ENCODE measurements around the gene MYO1B. TPM values are rescaled to one million over a fixed set of nuclear protein-coding genes. Genes with fewer than 3 reads are reported as not detected.

Gene MYO1B
- polyA plus RNA-seq, 1 donor from 2014 or later = 72.2 TPM

GRCh38 chr2:191463790-191464189 is 218.6 kb downstream of the MYO1B start:
- TF ChIP-seq REST (IDR thresholded peaks at IDR 0.05; ENCODE audit: borderline replicate concordance) = no peak
- TF ChIP-seq SMC3 (conservative IDR thresholded peaks at IDR 0.05; ENCODE audit: poor library complexity) = no peak
- no peak for TF ChIP-seq TAF1 (IDR thresholded peaks at IDR 0.05; ENCODE audit: low read depth)
- no peak overlapping the region for H3K4me3 ChIP-seq (ENCODE audit: low read length)
- no peaks in the 10 kb centered on the region for H3K79me2 ChIP-seq (replicated peaks; ENCODE audit: insufficient read depth, low read length)
- H3K27ac ChIP-seq (ENCODE audit: low read length) = no peak overlapping the region
- H3K9me3 ChIP-seq (ENCODE audit: low read length) = no peaks in the 10 kb centered on the region
- no peak overlapping the region for H2AFZ ChIP-seq (ENCODE audit: low read depth, low read length)
- no peaks in the 10 kb centered on the region for H3F3A ChIP-seq (ENCODE audit: insufficient read depth, low read length, poor library complexity, severe bottlenecking)
- no peak overlapping the region for H3K4me2 ChIP-seq (ENCODE audit: low read length)
- H3K9ac ChIP-seq (ENCODE audit: low read length) = no peak overlapping the region
- H3K9me2 ChIP-seq (ENCODE audit: insufficient read depth, low read length) = no peaks in the 10 kb centered on the region
- H3K36me3 ChIP-seq (ENCODE audit: insufficient read depth, low read length) = no peaks in the 10 kb centered on the region
- H4K20me1 ChIP-seq (ENCODE audit: insufficient read depth) = no peaks in the 10 kb centered on the region
- no peaks in the 10 kb centered on the region for H3K27me3 ChIP-seq (ENCODE audit: insufficient read depth, low read depth, low read length)

DNA sequence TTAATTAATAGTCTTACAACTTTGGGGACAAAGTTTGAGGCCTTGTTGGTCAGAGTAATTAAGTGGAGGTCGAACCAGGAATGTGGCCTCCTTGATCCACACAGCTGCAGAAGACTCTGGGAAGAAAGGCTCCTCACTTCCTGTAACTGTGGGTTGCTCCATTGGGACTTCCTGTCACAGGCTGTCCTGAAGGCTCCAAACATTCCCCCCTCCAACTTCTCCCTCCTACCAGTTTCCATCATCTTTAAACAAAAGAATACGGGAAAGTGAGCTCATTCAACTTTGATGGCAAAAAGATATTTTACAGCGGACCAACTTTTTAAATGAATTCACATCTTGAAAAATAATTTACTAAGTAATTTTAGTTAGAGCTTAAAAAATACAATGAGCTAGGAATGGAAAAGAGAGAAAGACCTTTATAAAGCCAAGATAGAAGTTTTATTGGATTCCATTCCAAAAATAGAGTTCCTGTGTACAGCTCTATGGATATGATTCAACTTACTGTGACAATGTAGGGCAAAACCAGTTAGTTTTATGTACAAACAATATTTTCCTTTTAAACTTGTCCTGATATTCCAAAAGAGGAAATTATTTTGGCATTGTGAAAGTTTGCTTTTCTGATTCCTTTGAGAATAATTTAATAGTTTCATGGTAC is 220.7 kb downstream of the MYO1B start:
- no peaks in the 10 kb centered on the region for H4K20me1 ChIP-seq (ENCODE audit: insufficient read depth)
- H3K9me2 ChIP-seq (ENCODE audit: insufficient read depth, low read length) = no peaks in the 10 kb centered on the region
- no peaks in the 10 kb centered on the region for H3K36me3 ChIP-seq (ENCODE audit: insufficient read depth, low read length)
- no peaks in the 10 kb centered on the region for H3K9me3 ChIP-seq (ENCODE audit: low read length)
- H3K79me2 ChIP-seq (replicated peaks; ENCODE audit: insufficient read depth, low read length) = no peaks in the 10 kb centered on the region
- no peak overlapping the region for H3K4me2 ChIP-seq (ENCODE audit: low read length)
- TF ChIP-seq CTCF (IDR thresholded peaks at IDR 0.05; ENCODE audit: poor library complexity, severe bottlenecking) (no peak), RAD21 (conservative IDR thresholded peaks at IDR 0.05) (no peak), POLR2AphosphoS5 (IDR thresholded peaks at IDR 0.05) (no peak), TAF1 (IDR thresholded peaks at IDR 0.05; ENCODE audit: low read depth) (no peak), EZH2 (IDR thresholded peaks at IDR 0.05; ENCODE audit: borderline replicate concordance, insufficient read depth, low read length, poor library complexity, severe bottlenecking) (no peak), EP300 (conservative IDR thresholded peaks at IDR 0.05; ENCODE audit: poor library complexity, severe bottlenecking) (no peak), SMC3 (conservative IDR thresholded peaks at IDR 0.05; ENCODE audit: poor library complexity) (no peak), MXI1 (conservative IDR thresholded peaks at IDR 0.05; ENCODE audit: poor library complexity, severe bottlenecking) (no peak)
- no peaks in the 10 kb centered on the region for H3F3A ChIP-seq (ENCODE audit: insufficient read depth, low read length, poor library complexity, severe bottlenecking)
- no peak overlapping the region for H3K9ac ChIP-seq (ENCODE audit: low read length)
- H3K27me3 ChIP-seq (ENCODE audit: insufficient read depth, low read depth, low read length) = no peaks in the 10 kb centered on the region
- H3K4me3 ChIP-seq (ENCODE audit: low read length) = no peak overlapping the region
- H3K27ac ChIP-seq (ENCODE audit: low read length) = no peak overlapping the region
- H2AFZ ChIP-seq (ENCODE audit: low read depth, low read length) = no peak overlapping the region
